OCI-LY7 (cell line): ENCODE results near the gene ZBTB20. TPM values are rescaled to one million over a fixed set of nuclear protein-coding genes. Genes with fewer than 3 reads are reported as not detected.

Experiments
- BruUV-seq: library from RNA; stranded (reverse); fragments of 400-500 nt; replicated peaks from 2 replicates; lab custom pipeline; 2021; lab: Mats Ljungman, UMichigan
- CTCF ChIA-PET: fragments of 300-600 bp; sonication (Branson Sonifier 250); formaldehyde crosslinking; loops from one replicate; lab custom pipeline; 2022; ENCODE audit warnings: antibody characterized with exemption; ENCODE audit not compliant: unreplicated experiment; lab: Charles Lee
- POLR2A ChIA-PET: fragments of 300-600 bp; sonication (Branson Sonifier 250); formaldehyde crosslinking; loops from one replicate; lab custom pipeline; 2022; ENCODE audit warnings: antibody characterized with exemption; lab: Charles Lee
- DNase-seq: peaks from one replicate; pipeline ENCODE4 v3.0.0-alpha.2; 2015; ENCODE audit warnings: low spot score
- H2AFZ ChIP-seq: fragments of 200-600 bp; sonication (generic), shearing (Covaris generic); 2 replicates; pipeline ENCODE4 v1.6.1; 2014; ENCODE audit warnings: mild to moderate bottlenecking, antibody characterized with exemption, low read length, moderate library complexity
- H3K27ac ChIP-seq: fragments of 200-600 bp; sonication (generic); 2 replicates; pipeline ENCODE4 v1.5.1; 2014; ENCODE audit warnings: mixed run types, low read depth, mild to moderate bottlenecking, moderate library complexity, low read length, inconsistent platforms; ENCODE audit not compliant: poor library complexity, severe bottlenecking
- H3K36me3 ChIP-seq: fragments of 200-600 bp; sonication (generic); 2 replicates; pipeline ENCODE4 v1.6.1; 2014; ENCODE audit warnings: mild to moderate bottlenecking, antibody characterized with exemption, low read length, moderate library complexity, mixed read lengths; ENCODE audit not compliant: insufficient read depth
- H3K4me1 ChIP-seq: fragments of 200-600 bp; sonication (generic); 2 replicates; pipeline ENCODE4 v1.5.1; 2014; ENCODE audit warnings: mild to moderate bottlenecking, low read length; ENCODE audit not compliant: insufficient read depth, poor library complexity, severe bottlenecking
- H3K4me2 ChIP-seq: fragments of 200-600 bp; sonication (generic); 2 replicates; pipeline ENCODE4 v1.6.1; 2014; ENCODE audit warnings: mild to moderate bottlenecking, low read length
- H3K4me3 ChIP-seq: fragments of 200-600 bp; sonication (generic); 2 replicates; pipeline ENCODE4 v1.5.1; 2014; ENCODE audit warnings: mild to moderate bottlenecking, low read depth, low read length; ENCODE audit not compliant: poor library complexity, severe bottlenecking
- H3K79me2 ChIP-seq: fragments of 200-600 bp; sonication (generic); 2 replicates; pipeline ENCODE4 v1.6.1; 2016; ENCODE audit warnings: low read depth, mild to moderate bottlenecking, low read length, moderate library complexity, mixed read lengths; ENCODE audit not compliant: insufficient read depth
- H3K9me2 ChIP-seq: fragments of 200-600 bp; sonication (generic); 2 replicates; pipeline ENCODE4 v1.6.1; 2016; ENCODE audit warnings: mild to moderate bottlenecking, low read length, mixed read lengths; ENCODE audit not compliant: insufficient read depth
- H3K9me3 ChIP-seq: fragments of 200-600 bp; sonication (generic); 2 replicates; pipeline ENCODE4 v1.6.1; 2014; ENCODE audit warnings: mild to moderate bottlenecking, mixed run types, low read length, mixed read lengths
- H4K20me1 ChIP-seq: fragments of 200-600 bp; sonication (generic); 2 replicates; pipeline ENCODE4 v1.6.1; 2014; ENCODE audit warnings: mild to moderate bottlenecking, antibody characterized with exemption, low read length, moderate library complexity, mixed read lengths; ENCODE audit not compliant: insufficient read depth
- EZH2phosphoT487 ChIP-seq: fragments of 200-600 bp; sonication (generic); IDR thresholded peaks from 2 replicates; pipeline ENCODE4 v1.6.1; 2018; ENCODE audit warnings: low read depth, borderline replicate concordance, mild to moderate bottlenecking, mixed run types, antibody characterized with exemption, low read length, moderate library complexity, mixed read lengths
- intact Hi-C: fragments of 100-400 bp; cut with micrococcal nuclease; formaldehyde crosslinking; loops from one replicate; pipeline ENCODE4 v1.10.0; 2022; ENCODE audit not compliant: unreplicated experiment
- total RNA-seq, 2 experiments: library from RNA; depleted of rRNA in 1 of 2; stranded (reverse); fragments of >200 nt in 1 of 2; shearing (Covaris generic) in 1 of 2; gene quantifications; 2 replicates each; pipeline ENCODE4 v1.2.3, GENCODE V29; 2014 to 2022
- TF ChIP-seq, protein P1 (sequence below): fragments of 200-600 bp; sonication (generic); conservative IDR thresholded peaks from 2 replicates; pipeline ENCODE4 v1.5.1; 2014; ENCODE audit warnings: mild to moderate bottlenecking, antibody characterized with exemption, low read length, moderate library complexity, mixed read lengths

ZBTB20 gene
- total RNA-seq, 2 experiments from 2014 or later = 5.5 to 11.8 TPM

DNA sequence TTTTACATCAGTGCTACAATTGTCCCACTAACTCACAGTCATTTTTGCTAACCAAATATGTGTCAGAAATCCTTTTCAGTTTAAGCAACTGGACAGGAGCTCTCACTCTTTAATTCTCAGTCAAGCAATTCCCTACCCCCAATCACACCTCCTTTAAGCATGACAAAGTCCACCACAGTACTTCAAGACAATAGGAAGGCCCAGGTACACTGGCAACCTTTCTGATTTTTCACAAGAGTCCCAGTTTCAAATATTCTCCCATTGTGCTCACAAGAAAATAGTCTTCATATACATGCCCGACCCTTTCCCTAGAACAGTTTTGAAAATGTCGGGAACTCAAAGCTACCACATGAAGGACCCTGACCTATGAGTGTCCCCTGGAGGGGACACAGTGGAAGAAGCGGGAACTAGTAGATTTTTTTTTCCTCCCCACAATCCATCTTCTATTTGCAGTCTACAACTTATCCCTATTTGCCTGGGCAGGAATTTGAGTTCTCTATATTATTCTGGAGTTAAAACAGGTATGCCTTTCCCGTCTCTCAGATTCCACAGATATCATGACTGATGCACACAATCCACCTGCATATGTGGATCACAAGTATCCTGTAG is 439.7 kb downstream of the ZBTB20 start:
- intact Hi-C loops = no loop called here
- ChIA-PET CTCF (no interaction called here), POLR2A (no interaction called here)
- H3K9me2 ChIP-seq = no peaks in the 10 kb centered on the region
- H3K4me3 ChIP-seq = no peak overlapping the region
- no peak for DNase-seq
- no peaks in the 10 kb centered on the region for H3K9me3 ChIP-seq
- no peaks in the 10 kb centered on the region; the same call in 1 of the 2 replicates for H4K20me1 ChIP-seq
- no peaks in the 10 kb centered on the region for H3K4me1 ChIP-seq
- no peak overlapping the region for H2AFZ ChIP-seq
- no peak overlapping the region for H3K4me2 ChIP-seq
- BruUV-seq = no TSS peak
- no peak overlapping the region for H3K27ac ChIP-seq
- TF ChIP-seq, protein P1, sequence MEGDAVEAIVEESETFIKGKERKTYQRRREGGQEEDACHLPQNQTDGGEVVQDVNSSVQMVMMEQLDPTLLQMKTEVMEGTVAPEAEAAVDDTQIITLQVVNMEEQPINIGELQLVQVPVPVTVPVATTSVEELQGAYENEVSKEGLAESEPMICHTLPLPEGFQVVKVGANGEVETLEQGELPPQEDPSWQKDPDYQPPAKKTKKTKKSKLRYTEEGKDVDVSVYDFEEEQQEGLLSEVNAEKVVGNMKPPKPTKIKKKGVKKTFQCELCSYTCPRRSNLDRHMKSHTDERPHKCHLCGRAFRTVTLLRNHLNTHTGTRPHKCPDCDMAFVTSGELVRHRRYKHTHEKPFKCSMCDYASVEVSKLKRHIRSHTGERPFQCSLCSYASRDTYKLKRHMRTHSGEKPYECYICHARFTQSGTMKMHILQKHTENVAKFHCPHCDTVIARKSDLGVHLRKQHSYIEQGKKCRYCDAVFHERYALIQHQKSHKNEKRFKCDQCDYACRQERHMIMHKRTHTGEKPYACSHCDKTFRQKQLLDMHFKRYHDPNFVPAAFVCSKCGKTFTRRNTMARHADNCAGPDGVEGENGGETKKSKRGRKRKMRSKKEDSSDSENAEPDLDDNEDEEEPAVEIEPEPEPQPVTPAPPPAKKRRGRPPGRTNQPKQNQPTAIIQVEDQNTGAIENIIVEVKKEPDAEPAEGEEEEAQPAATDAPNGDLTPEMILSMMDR = no peak
- TF ChIP-seq EZH2phosphoT487 = no peak
- no peaks in the 10 kb centered on the region for H3K79me2 ChIP-seq
- no peaks in the 10 kb centered on the region for H3K36me3 ChIP-seq

DNA sequence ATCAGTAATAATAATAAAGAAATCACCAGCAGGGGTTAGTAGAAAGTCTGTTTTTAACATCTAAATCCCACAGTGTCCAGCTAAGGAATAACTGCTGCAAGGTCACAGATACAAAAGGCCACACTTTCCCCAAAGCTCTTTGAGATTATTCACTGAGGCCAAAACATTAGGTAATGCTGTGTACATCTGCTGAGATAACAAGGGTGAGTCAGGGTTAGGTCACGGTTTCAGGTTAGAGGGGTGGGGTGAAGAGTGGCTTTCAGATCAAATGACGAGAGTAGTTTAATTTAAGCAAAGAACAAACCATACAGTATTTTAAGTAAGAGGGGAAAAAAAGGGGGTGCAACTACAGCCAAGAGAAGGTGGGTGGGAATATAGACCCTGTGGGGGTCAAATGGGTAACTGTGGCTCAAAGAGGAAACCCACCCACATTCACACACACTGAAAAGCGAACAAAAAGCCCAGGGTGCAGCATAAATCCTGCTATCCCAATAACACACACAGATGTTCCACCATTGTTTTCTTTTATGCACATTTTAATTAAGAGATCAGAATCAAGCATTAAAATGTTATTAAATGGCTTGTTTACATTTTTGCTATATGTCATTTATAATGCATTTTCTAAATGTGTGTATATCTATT is 440.4 kb downstream of the ZBTB20 start:
- no TSS peak for BruUV-seq
- Histone ChIP-seq H3K9me3 (no peaks in the 10 kb centered on the region), H2AFZ (no peak overlapping the region), H3K79me2 (no peaks in the 10 kb centered on the region), H3K9me2 (no peaks in the 10 kb centered on the region), H3K27ac (no peak overlapping the region), H3K4me2 (no peak overlapping the region), H3K4me3 (no peak overlapping the region), H4K20me1 (no peaks in the 10 kb centered on the region; the same call in 1 of the 2 replicates), H3K4me1 (no peaks in the 10 kb centered on the region), H3K36me3 (no peaks in the 10 kb centered on the region)
- DNase-seq = no peak
- intact Hi-C loops = no loop called here
- ChIA-PET POLR2A (no interaction called here), CTCF (no interaction called here)
- TF ChIP-seq, protein P1 = no peak
- no peak for TF ChIP-seq EZH2phosphoT487
